ENCODE data around the gene SNX11.

Gene SNX11

GRCh38 chr17:48131216-48131824, 23.8 kb downstream of the SNX11 start:
- peak in 1 of 2 donors; percentile 20 for DNase-seq (ENCODE audit: low read depth in 1 of 2, low spot score in 1 of 2)

DNA sequence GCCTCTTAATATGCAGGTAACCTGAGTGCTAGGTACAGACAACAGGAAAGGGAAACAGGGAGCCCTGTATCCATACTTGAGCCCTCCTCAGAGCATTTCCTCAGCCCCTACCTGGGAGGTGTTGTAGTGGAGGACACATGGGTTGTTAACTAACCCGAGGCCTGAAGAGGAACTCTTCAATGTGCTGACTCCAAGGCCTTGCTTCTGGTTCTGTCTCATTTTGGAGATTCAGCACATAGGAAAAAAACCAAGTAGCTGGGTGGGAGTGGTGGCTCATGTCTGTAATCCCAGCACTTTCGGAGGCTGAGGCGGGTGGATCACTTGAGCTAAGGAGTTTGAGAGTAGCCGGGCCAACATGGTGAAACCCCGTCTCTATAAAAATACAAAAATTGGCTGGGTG, 24.8 kb downstream of the SNX11 start:
- DNase-seq (ENCODE audit: low read depth in 1 of 2, low spot score in 1 of 2) = no peak

- DNase-seq (ENCODE audit: low read depth in 1 of 2, low spot score in 1 of 2) = no peak
Measured at GRCh38 chr17:48134912-48135480, 27.4 kb downstream of the SNX11 start.

GRCh38 chr17:48137656-48138055, 30.1 kb downstream of the SNX11 start:
- no peak for DNase-seq (ENCODE audit: low read depth in 1 of 2, low spot score in 1 of 2)

DNA sequence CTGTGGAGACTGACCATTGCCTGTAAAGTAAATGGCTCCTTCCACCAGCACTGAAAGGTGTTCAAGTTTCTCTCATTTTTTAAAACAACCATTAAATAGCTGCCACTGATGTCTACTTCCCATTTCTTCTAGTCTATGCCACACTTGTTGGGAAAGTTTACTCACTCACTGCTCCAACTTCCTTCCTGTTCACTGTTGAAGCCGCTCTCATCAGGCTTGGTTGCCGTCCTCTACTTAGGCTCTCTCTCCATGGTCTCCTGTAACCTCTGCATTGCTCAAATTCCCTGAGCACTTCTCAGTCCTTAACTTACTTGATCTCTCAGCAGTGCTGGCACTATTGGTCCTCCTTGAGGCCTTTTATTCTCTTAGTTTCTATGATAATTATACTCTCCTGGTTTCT, 32.4 kb downstream of the SNX11 start:
- DNase-seq (ENCODE audit: low read depth in 1 of 2, low spot score in 1 of 2) = no peak

GRCh38 chr17:48143629-48144028, 36.1 kb downstream of the SNX11 start:
- no peak for DNase-seq (ENCODE audit: low read depth in 1 of 2, low spot score in 1 of 2)

GRCh38 chr17:48144231-48144630, 36.7 kb downstream of the SNX11 start:
- DNase-seq (ENCODE audit: low read depth in 1 of 2, low spot score in 1 of 2) = no peak

DNA sequence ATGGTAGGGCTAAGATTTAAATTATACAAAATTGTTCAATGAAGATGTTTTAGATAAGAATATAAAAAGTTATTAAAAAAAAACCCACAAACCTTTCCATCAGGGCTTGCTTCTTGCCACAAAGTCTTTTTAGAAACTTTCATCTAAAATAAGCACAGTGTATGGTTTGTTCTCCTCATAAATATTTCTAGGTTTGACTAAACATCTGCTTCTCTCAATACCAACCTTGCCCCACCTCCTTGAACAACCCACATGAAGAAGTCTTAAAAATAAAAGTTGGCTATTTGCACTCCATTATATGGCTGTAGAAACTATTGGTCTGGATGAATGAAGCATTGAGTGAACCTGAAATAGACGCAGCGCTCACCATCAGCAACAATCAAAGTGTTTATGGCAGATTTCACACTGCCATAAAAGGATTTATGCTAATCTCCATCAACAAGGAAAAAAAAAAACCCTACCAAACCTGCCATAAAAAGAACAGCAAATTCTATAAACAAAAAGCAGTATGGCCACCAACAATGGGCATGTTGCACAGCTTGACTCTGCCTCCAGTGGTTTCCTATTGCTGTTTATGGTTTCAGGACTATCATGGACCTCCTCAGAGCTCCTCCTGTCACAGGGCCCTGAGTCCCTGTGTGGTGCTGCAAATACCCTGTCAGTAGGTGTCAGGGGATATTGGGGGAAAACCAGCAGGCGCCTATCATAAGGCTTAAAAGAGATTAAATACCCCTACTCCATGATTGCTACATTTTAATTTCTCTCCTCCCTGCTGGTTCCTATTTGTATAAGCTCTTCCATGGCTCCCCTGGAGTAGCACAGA, 37.6 kb downstream of the SNX11 start:
- no peak for DNase-seq (ENCODE audit: low read depth in 1 of 2, low spot score in 1 of 2)

DNA sequence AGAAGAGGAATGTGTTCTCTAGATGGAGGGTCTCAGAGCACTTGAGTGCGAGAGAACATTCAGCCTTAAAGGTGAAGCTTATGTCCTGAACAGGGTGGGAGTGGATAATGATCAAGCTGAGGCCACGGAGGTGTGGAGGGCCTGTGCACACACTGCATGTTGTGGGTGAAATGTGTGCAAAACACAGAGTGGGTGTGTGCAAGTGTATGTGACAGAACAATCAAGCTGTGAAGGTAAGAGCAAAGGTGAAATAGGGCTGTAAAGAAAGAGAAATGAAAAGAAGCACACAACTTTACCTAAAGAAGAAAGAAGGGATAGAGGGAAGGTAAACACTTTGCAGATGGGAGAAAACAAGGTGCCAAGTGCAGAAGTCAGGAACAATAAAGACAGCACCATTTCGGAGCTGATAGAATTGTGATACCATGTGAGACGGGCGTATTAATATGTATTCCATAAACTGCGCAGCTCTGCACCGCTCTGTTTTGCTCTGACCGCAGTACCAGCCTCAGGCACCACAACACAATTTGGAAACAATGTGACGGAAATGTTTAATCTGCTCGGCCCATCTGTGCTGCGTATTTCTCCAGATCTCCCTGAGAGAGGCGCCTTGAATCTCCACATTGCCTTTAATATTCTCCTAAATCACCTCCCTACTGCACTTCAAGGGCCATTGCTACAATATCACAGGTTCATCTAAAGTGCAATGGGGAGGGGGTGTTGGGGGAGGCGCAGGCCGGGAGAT, 40.6 kb downstream of the SNX11 start:
- DNase-seq (ENCODE audit: low read depth in 1 of 2, low spot score in 1 of 2) = no peak

DNA sequence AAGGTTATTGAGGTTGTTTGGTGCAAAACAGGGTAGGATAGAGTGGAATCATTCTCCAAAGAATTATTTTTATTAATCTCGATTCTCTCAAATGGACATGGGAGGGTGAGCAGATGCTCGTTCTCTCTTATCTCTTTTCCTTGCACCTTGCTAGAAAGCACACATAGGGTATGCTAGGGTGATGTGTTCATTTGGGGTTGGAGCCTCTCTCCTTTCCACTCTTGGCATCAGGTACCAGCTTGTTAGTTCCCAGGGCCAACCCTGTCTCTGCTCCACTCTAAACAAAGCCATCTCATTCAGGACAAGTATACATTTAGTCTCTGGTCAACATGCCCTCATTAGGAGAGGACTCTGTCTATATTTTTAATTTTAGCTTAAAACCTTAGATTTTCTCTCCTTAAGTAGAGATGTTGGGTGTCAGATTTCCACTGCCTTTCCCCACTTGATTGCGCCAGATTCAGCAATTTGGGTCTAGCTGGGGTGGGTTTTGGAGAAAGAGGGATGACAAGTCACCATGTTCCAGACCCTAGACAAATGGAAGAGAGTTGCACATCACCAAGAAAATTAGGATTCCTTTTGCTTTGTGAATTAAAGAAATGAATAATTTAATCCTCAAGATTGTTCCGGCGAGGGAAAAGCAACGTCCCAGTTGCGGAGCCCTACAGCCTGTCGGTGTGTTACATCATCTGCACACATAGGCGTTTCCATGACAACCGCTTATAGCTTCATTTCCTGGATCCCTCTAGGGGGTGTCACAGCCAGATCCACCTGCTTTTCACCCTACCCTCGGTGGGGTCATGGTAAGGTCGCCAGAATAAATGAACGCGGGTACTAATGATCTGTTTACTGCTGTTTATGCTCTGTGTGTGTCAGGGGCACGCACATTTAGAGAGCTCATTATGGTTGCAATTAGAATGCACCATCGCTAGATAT, 41.6 kb downstream of the SNX11 start:
- no peak for DNase-seq (ENCODE audit: low read depth in 1 of 2, low spot score in 1 of 2)

DNA sequence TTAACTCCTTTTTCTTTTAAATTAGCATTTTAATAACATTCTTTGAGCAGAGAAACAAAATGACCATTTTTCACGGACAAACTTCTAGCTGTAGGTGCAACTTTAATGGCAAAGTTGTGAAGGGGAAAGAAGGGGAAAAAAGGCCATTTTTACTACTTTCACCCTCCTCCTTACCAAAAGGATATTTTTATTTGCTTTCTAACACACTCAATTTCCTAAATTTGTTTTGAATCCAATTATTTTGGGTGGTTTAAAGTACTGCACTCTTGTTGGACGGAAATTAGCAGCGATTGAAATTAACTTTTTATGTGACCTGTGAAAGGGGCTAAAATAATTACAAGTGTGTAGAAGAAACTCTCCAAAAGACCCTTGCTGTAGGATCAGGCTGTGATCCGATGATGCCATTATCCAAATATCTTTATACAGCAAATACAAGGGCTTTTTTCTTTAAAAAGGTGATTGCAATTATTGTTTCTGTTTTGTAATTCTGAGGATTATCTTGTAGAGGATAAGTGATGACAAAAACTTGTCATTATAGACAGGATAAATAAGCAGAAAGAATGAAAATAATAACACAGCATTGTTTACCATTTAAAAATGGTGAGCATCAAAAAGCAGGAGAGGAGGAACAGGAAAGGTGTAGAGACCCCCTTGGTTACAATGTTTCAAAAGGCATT, 42.4 kb downstream of the SNX11 start:
- DNase-seq (ENCODE audit: low read depth in 1 of 2, low spot score in 1 of 2) = no peak

- DNase-seq (ENCODE audit: low read depth in 1 of 2, low spot score in 1 of 2) = no peak
Measured at GRCh38 chr17:48150597-48151001, 43.0 kb downstream of the SNX11 start.

GRCh38 chr17:48151220-48151619, 43.7 kb downstream of the SNX11 start:
- DNase-seq (ENCODE audit: low read depth in 1 of 2, low spot score in 1 of 2) = no peak

GRCh38 chr17:48152289-48152688, 44.7 kb downstream of the SNX11 start:
- DNase-seq (ENCODE audit: low read depth in 1 of 2, low spot score in 1 of 2) = no peak

DNA sequence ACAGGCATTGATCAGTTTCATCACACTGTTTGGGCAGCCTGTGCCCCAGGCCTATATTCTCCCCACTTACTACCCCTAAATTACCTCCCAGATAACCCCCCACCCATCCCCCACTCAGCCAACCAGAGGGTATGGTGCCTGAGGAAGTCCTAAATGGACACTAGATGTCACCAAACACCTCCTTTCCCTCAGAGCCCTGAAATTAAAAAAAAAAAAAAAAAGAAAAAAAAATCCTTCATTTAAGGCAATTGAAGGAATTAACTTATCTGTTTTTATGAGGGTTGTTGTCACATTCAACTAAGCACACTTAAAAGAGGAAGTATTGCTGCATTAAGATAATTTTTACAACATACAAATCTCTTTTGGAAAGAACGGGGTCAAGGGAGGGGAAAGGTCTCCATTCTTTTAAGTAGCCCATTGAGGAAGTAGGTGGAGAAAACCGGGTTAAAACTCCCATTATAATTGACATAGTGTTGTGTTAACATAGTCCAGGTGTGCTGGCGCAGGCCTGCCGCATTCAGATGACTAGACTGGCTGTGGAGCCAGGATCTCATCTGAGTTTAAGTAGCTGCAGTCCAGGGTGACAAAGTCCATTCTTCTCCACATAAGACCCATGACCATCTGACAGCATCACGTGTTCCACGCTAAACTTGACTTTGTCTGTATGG, 46.3 kb downstream of the SNX11 start:
- no peak for DNase-seq (ENCODE audit: low read depth in 1 of 2, low spot score in 1 of 2)

GRCh38 chr17:48155889-48156611, 48.5 kb downstream of the SNX11 start:
- no peak for DNase-seq (ENCODE audit: low read depth in 1 of 2, low spot score in 1 of 2)

- no peak for DNase-seq (ENCODE audit: low read depth in 1 of 2, low spot score in 1 of 2)
Measured at GRCh38 chr17:48159232-48159631, 51.7 kb downstream of the SNX11 start.

GRCh38 chr17:48160177-48161081, 52.9 kb downstream of the SNX11 start:
- DNase-seq (ENCODE audit: low read depth in 1 of 2, low spot score in 1 of 2) = no peak

Measured in activated T-helper 1 cell treated with anti-CD3 and anti-CD28 coated beads, Interleukin-2, amount 50 U/mL, for 16 hours (primary cell).